DMS 273 treated with DMSO at 0.1 percent for 48 hours (cell line): ENCODE data around the gene OR13H1.
"Not testable (repeated sequence)": the region's sequence is repeated elsewhere in the genome, so short reads cannot be mapped to it uniquely, and the experiment has no call there.

ENCODE experiments used
- DNase-seq: peaks from one replicate; lab custom pipeline; 2025; lab: John Stamatoyannopoulos, UW

Gene OR13H1

DNA sequence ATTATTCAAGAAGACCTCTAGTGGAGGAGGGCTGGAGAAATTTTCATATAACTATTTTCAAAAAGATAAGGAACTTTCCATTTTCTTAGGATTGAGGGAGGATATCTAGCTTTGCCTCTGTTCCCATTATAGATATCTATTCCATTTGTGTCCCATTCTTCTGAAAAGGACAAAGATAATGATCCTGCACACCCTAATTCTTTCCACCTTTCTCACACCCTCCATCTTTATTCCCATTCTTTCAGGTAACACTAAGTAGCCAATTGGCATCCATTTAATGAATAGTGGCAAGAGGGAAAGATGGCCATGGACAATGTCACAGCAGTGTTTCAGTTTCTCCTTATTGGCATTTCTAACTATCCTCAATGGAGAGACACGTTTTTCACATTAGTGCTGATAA lies at the start of gene OR13H1:
TSS of gene OR13H1 (plus strand) at position 301 of the 400 bp plus-strand sequence. CDS start at position 301, 0 bp downstream.
- no peak for DNase-seq

GRCh38 chrX:131501556-131501955 lies 42.3 kb upstream of the OR13H1 start:
- not testable (repeated sequence) for DNase-seq

DNA sequence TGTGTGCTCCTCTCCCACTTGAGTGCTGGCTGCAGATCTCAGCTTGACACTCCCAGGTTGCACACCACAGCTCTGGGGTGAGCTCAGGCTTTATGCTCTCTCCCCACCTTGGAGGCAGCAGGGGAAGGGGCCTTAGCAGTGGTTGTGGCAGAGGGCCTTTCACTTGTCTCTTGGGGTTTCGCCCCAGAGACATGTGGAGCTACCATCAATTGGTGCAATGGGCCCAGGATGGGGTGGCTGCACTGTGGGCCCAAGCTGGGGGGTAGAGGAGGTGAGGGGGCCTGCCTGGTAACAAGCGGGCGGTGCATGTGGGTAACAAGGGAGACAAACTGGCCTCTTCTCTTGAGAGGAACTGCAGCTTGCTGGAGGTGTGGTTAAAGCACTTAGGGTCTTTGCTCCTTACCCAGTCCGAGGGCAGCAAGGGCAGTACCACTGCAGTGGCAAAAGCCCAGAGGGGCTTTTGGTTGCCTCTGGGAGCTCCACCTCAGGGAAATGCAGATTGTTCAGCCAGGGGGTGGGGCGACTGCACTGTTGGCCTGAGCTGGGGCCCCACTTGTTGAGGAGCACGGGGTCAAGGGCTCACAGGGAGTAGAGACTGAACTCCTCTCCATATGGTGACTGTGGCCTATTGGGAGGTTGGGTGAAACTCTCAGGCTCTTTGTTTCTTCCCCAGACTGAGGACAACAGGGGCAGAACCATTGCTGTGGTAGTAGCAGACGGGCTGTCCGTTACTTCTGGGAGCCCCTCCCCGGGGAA lies 30.5 kb upstream of the OR13H1 start:
- no peak for DNase-seq

DNA sequence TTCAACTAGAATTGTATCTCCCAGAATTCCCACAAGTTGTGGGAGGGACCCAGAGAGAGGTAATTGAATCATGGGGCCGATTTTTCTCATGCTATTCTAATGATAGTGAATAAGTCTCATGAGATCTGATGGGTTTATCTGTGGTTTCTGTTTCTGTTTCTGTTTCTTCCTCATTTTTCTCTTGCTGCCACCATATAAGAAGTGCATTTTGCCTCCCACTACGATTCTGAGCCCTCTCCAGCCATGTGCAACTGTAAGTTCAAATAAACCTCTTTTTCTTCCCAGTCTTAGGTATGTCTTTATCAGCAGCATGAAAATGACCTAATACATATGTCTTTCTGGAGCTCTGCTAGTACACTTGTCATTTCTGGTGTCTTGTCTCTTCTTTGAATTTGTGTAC lies 22.1 kb upstream of the OR13H1 start:
- no peak for DNase-seq

GRCh38 chrX:131544218-131544617 lies 344 bp downstream of the OR13H1 start:
- DNase-seq = no peak

GRCh38 chrX:131549011-131549410 lies 5.1 kb downstream of the OR13H1 start:
- no peak for DNase-seq

GRCh38 chrX:131552453-131552852 lies 8.6 kb downstream of the OR13H1 start:
- not testable (repeated sequence) for DNase-seq

GRCh38 chrX:131558562-131558961 lies 14.7 kb downstream of the OR13H1 start:
- no peak for DNase-seq

- DNase-seq = no peak
Observed at GRCh38 chrX:131564553-131565229, 20.8 kb downstream of the OR13H1 start.

- no peak for DNase-seq
Observed at GRCh38 chrX:131565909-131566308, 22.0 kb downstream of the OR13H1 start.

DNA sequence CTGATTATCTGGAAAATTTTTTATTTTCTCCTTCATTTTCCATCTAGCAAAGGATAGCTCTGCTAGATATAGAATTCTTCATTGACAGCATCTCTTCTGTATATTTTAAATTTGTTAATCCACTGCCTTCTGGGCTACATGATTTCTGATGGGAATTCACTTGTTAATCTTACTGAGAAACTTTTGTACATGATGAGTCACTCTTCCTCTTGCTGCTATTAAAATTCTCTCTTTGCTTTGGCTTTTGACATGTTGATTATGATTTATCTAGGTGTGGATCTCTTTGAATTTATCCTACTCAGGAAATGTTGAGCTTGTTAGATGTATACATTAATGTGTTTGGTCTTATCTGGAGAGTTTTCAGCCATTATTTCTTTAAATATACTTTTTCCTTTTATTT lies 27.5 kb downstream of the OR13H1 start:
- no peak for DNase-seq

DNA sequence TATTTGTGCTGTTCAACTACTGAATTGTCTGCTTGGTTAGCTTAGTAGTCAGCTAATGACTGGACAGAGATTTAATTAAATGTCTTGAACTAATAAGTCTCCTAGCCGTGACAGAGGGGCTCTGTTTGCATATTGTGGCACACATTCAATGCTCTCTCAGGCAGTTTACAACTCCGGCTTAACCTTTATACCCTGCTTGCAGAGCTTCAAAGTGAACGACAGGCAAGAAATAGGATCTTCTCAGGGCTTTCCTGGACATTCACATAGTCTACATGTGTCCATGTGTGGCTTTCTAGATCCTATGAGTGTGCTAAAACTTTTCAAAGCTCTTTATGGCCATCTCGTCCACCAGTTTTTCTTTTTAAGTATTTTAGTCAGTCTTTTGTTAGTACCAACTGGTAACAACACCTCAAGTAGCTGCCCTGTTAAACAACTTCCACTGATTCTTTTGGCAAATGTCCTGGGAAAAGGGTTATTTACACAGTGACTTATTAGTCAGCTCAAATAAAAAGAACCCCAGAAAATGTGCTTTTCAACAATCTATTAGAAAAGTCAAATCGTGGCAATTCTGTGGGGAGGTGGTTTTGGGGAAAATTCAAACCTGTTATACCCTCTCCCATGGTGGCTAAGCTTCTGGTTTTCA lies 28.6 kb downstream of the OR13H1 start:
- DNase-seq = no peak

DNA sequence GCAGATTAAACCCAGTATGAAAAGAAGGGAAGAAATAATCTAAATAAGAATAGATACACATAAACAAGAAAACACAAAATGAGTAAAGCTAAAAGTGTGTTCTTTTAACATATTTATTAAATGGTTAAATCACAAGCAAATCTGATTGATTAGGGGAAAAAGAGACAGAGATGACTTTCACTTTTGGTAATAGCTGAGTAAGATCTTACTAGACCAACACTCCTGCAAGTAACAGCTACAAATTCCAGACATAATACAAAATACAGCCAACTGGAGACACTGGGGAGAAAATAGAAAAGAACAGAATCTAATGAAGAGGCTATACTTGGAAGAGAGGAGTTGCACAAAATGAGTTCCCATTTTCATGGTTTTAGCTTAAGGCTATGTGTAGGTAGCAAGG lies 33.5 kb downstream of the OR13H1 start:
- no peak for DNase-seq

GRCh38 chrX:131577999-131578734 lies 34.3 kb downstream of the OR13H1 start:
- no peak for DNase-seq

DNA sequence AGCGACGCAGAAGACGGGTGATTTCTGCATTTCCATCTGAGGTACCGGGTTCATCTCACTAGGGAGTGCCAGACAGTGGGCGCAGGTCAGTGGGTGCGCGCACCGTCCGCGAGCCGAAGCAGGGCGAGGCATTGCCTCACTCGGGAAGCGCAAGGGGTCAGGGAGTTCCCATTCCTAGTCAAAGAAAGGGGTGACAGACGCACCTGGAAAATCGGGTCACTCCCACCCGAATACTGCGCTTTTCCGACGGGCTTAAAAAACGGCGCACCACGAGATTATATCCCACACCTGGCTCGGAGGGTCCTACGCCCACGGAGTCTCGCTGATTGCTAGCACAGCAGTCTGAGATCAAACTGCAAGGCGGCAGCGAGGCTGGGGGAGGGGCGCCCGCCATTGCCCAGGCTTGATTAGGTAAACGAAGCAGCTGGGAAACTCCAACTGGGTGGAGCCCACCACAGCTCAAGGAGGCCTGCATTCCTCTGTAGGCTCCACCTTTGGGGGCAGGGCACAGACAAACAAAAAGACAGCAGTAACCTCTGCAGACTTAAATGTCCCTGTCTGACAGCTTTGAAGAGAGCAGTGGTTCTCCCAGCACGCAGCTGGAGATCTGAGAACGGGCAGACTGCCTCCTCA lies 35.0 kb downstream of the OR13H1 start:
- DNase-seq = not testable (repeated sequence)

- no peak for DNase-seq
Observed at GRCh38 chrX:131588995-131589394, 45.1 kb downstream of the OR13H1 start.
